RWPE1 (cell line): ENCODE data around the gene CPLX4.

ENCODE experiments used
- CTCF ChIA-PET: fragments of 350-600 bp; sonication (Branson Sonifier 250); formaldehyde crosslinking; extraction: SDS; loops from one replicate; lab custom pipeline; 2021; lab: Yijun Ruan, JAX
- POLR2A ChIA-PET: fragments of 400-600 bp; formaldehyde crosslinking; extraction: SDS; loops from one replicate; lab custom pipeline; 2020; ENCODE audit warnings: antibody characterized with exemption; ENCODE audit not compliant: low non-redundant PET; lab: Yijun Ruan, JAX
- DNase-seq: peaks from one replicate; pipeline ENCODE4 v3.0.0; 2012; ENCODE audit warnings: low spot score
- H3K27ac ChIP-seq: fragments of 450-650 bp; 2 replicates; pipeline ENCODE4 v1.5.1; 2017
- TF ChIP-seq, protein P1 (sequence below): fragments of 450-650 bp; conservative IDR thresholded peaks from 2 replicates; pipeline ENCODE4 v1.5.1; 2017; ENCODE audit warnings: low read depth, mild to moderate bottlenecking

Gene CPLX4

DNA sequence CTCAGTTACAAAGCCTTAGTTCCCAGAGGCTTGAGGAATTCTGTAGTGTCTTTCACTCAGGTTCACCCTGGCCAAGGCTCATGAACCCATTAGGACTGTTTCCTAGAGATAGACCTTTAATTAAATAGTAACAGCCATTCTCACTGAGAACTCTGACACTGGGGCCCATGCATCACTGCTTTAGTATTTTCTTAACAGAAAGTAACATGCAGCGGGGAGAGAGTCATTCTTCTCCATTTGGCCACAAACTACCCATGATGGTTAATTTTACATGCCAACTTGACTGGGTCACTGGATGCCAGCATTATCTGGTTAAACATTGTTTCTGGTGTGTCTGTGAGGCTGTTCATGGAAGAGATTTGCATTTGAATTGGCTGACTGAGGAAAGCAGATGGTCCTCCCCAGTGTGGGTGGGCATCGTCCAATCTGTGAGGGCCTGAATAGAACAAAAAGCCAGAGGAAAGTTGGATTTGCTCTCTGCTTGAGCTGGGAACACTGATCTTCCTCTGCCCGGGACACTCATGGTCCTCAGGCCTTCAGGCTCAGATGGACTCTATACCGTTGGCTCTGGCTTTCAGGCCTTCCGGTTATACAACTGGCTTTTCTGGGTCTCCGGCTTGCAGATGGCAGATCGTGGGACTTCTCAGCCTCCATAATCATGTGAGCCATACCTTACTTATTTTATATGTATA lies 5.6 kb upstream of the CPLX4 start:
- ChIA-PET CTCF (no interaction called here), POLR2A (no interaction called here)
- no peak overlapping the region for H3K27ac ChIP-seq
- DNase-seq = no peak
- TF ChIP-seq, protein P1, sequence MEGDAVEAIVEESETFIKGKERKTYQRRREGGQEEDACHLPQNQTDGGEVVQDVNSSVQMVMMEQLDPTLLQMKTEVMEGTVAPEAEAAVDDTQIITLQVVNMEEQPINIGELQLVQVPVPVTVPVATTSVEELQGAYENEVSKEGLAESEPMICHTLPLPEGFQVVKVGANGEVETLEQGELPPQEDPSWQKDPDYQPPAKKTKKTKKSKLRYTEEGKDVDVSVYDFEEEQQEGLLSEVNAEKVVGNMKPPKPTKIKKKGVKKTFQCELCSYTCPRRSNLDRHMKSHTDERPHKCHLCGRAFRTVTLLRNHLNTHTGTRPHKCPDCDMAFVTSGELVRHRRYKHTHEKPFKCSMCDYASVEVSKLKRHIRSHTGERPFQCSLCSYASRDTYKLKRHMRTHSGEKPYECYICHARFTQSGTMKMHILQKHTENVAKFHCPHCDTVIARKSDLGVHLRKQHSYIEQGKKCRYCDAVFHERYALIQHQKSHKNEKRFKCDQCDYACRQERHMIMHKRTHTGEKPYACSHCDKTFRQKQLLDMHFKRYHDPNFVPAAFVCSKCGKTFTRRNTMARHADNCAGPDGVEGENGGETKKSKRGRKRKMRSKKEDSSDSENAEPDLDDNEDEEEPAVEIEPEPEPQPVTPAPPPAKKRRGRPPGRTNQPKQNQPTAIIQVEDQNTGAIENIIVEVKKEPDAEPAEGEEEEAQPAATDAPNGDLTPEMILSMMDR = no peak

DNA sequence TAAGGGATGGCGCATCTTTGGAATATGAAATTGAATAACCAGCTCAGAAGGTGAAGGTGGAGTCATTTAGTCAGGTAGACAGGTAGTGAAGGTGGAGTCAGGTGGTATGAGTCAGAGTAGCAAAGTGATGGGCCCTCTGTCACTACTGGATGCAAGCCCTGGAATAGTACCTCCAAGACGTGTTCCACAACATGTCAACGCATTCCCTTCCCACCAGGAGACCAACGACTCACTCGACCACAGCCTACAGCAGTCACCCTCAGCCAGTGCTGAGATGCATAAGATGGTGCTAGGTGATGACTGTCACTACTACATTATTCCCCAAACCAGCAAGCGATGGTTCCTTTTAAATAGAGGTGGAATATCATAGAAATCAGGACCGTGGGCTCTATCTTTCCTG lies 6.8 kb downstream of the CPLX4 start:
- no peak overlapping the region for H3K27ac ChIP-seq
- TF ChIP-seq, protein P1 = no peak
- no peak for DNase-seq
- ChIA-PET CTCF (interaction anchor here (4.0 kb wide), 1 partner anchor 91 kb away, joined by 35 read pairs; no protein-coding TSS in a partner anchor), POLR2A (no interaction called here)

DNA sequence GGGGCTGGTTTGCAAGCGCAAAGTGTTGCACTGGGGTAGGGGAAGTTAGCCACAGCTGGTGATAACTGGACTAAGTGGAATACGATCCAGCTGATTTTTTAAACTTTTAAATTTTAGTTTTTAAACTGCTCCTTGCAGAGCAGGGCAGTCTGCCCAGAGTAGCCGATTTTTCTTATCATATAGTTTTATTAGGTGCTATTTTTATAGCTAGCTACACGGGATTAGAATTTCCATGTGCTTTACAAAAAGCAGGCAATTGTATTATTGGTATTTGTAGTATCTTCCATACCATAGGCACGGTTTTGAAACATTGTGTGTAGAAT lies 9.6 kb downstream of the CPLX4 start:
- no peak overlapping the region for H3K27ac ChIP-seq
- TF ChIP-seq, protein P1 = no peak
- ChIA-PET POLR2A (no interaction called here), CTCF (interaction anchor here (0.6 to 4.0 kb wide), 4 partner anchors 14 to 172 kb away, joined by 3 to 35 read pairs (median 4); no protein-coding TSS in a partner anchor)
- no peak for DNase-seq

DNA sequence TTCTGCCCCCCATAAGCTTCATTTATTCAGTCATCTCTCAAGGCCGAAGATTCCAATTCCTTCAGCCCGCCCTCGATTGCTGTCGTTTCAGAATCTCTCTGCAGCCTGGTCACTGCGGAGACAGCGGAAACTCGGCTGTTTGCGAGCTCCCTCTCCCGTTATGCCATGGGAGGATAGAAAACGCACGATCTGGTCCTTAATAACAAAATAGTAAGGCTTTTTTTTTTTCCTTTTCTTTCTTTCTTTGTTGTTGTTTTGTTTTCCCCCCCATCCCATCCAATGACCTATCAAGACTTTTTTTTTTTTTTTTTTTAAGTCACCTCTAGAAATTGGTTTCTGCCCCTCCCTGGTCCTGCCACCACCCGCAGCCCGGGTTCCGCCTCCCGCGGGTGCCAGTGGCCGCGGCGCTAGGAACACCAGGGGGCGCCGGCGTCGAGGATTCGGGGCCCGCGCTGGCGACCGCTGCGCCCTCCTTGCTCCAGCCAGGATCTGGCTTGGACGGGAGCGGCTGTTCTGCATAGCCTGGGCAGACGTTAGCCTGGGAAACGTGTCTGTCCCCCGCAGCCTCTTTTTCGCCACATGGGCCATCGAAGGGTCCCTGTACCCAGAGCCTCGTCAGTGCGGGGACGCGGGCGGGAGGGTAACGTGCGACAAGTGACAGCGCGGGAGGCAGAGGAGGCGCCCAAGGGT lies 10.1 kb downstream of the CPLX4 start:
- H3K27ac ChIP-seq = no peak overlapping the region
- TF ChIP-seq, protein P1 = peak; percentile 89
- ChIA-PET CTCF (interaction anchor here (0.6 to 4.0 kb wide), 10 partner anchors 11 to 379 kb away, joined by 3 to 35 read pairs (median 4); no protein-coding TSS in a partner anchor), POLR2A (no interaction called here)
- peak; percentile 50 for DNase-seq

DNA sequence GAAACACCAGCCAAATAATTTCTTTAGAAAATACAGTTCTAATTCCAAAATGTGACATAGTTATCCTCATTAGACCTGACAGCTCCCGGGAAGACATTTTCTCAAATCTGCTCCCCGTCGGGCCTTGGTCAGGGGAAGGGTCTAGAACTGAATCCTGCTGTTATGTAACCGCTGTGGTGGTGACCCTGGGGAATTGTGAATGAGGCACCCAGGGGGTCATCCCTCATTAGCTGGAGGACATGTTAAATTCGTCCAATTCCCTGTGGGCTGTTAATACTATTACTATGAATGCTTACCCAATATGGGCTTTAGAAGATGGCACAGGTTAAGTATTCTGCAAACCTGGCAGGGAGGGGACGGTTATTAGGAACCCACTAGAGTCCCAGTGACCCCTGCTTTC lies 11.8 kb downstream of the CPLX4 start:
- ChIA-PET POLR2A (no interaction called here), CTCF (no interaction called here)
- no peak for DNase-seq
- H3K27ac ChIP-seq = no peak overlapping the region
- TF ChIP-seq, protein P1 = no peak

DNA sequence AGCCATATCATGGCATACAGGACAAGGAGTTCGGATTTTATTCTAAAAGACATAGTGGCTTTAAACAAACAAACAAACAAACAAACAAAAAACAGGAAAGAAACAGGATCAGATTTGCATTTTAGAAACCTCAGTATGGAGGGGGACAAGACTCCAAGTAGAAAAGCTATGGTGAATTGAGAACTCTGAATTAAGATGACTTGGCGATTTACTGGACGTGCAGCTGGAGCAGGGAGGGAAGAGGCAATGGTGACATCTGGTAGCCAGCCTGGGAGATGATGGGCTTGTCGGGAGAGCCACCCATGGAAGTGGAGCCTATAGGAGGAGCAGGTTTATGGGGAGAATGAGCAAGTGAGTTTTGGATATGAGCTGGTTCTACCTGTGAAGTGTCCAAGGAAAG lies 13.2 kb downstream of the CPLX4 start:
- TF ChIP-seq, protein P1 = no peak
- POLR2A ChIA-PET = no interaction called here
- CTCF ChIA-PET = no interaction called here
- H3K27ac ChIP-seq = no peak overlapping the region
- DNase-seq = no peak
